GM12878 (cell line): ENCODE measurements around the gene ZNF827. TPM values are rescaled to one million over a fixed set of nuclear protein-coding genes. Genes with fewer than 3 reads are reported as not detected.

Experiments
- ATAC-seq: fragments of 200-7000 bp; cut with Tn5 transposase; 3 replicates; pipeline ENCODE4 v1.9.1; 2020; ENCODE audit warnings: mild to moderate bottlenecking, moderate library complexity
- BruUV-seq: library from RNA; stranded (reverse); fragments of 400-500 nt; replicated peaks from 2 replicates; lab custom pipeline; 2021; lab: Mats Ljungman, UMichigan
- CTCF ChIA-PET: fragments of 300-600 bp; sonication (Branson Sonifier 250); formaldehyde crosslinking; extraction: SDS; loops from one replicate; lab custom pipeline; 2021; ENCODE audit warnings: inconsistent platforms; lab: Yijun Ruan, JAX
- POLR2A ChIA-PET: fragments of 350-600 bp; formaldehyde crosslinking; extraction: SDS; loops from one replicate; lab custom pipeline; 2021; ENCODE audit warnings: inconsistent platforms; lab: Charles Lee
- RAD21 ChIA-PET: fragments of 300-600 bp; sonication (Branson Sonifier 250); formaldehyde crosslinking; loops from one replicate; lab custom pipeline; 2023; ENCODE audit warnings: antibody characterized with exemption; ENCODE audit not compliant: unreplicated experiment; lab: Charles Lee
- SMC1A ChIA-PET: fragments of 300-600 bp; sonication (Branson Sonifier 250); formaldehyde crosslinking; loops from one replicate; lab custom pipeline; 2023; ENCODE audit not compliant: unreplicated experiment, uncharacterized antibody; lab: Charles Lee
- DNase-seq: peaks from one replicate; pipeline ENCODE4 v3.0.0-alpha.2; 2011; ENCODE audit warnings: low read depth, low spot score
- FAIRE-seq: peaks from 3 replicates; lab custom pipeline; 2011; peaks lifted over from hg19 to GRCh38; lab: Jason Lieb, UNC
- H2AFZ ChIP-seq: 2 replicates; pipeline ENCODE4 v1.6.0; 2011; ENCODE audit warnings: low read depth, low read length, control low read depth; ENCODE audit not compliant: control insufficient read depth
- H3K27ac ChIP-seq: 2 replicates; pipeline ENCODE4 v1.5.1; 2011; ENCODE audit warnings: control low read depth; ENCODE audit not compliant: control insufficient read depth, insufficient read depth
- H3K27me3 ChIP-seq, 2 experiments: replicated peaks in 1 of 2; 2 replicates each; pipeline versions ENCODE4 v1.6.0 to v1.6.1; 2011; ENCODE audit warnings: low read length in 1 of 2; ENCODE audit not compliant: control insufficient read depth in 2 of 2, insufficient read depth in 2 of 2
- H3K36me3 ChIP-seq, 2 experiments: 2 replicates each; pipeline ENCODE4 v1.5.1; 2011; ENCODE audit warnings: low read length in 1 of 2; ENCODE audit not compliant: control insufficient read depth in 2 of 2, insufficient read depth in 2 of 2
- H3K4me1 ChIP-seq: 2 replicates; pipeline ENCODE4 v1.6.1; 2011; ENCODE audit warnings: mild to moderate bottlenecking, low read length, moderate library complexity, mixed read lengths; ENCODE audit not compliant: control insufficient read depth, insufficient read depth
- H3K4me2 ChIP-seq: 2 replicates; pipeline ENCODE4 v1.6.0; 2011; ENCODE audit warnings: control low read depth; ENCODE audit not compliant: control insufficient read depth, insufficient read depth
- H3K4me3 ChIP-seq: fragments of 200-600 bp; sonication (generic); 2 replicates; pipeline ENCODE4 v1.5.1; 2016
- H3K79me2 ChIP-seq: 2 replicates; pipeline ENCODE4 v1.6.0; 2011; ENCODE audit warnings: low read length; ENCODE audit not compliant: control insufficient read depth, insufficient read depth
- H3K9ac ChIP-seq: 2 replicates; pipeline ENCODE4 v1.8.0; 2011; ENCODE audit warnings: low read length, control low read depth, mixed read lengths; ENCODE audit not compliant: control insufficient read depth, insufficient read depth
- H3K9me3 ChIP-seq: replicated peaks from 3 replicates; pipeline ENCODE4 v1.5.1; 2011; ENCODE audit warnings: mild to moderate bottlenecking, low read length; ENCODE audit not compliant: control insufficient read depth, insufficient read depth
- H4K20me1 ChIP-seq: 2 replicates; pipeline ENCODE4 v1.6.0; 2011; ENCODE audit not compliant: control insufficient read depth, insufficient read depth
- EP300 ChIP-seq, 2 experiments: fragments of 150-350 bp in 1 of 2; IDR thresholded peaks; 2 replicates each; pipeline ENCODE4 v1.6.1; 2011 to 2012; ENCODE audit warnings: low read depth in 2 of 2, low read length in 2 of 2, borderline replicate concordance in 1 of 2, improper control_type of control experiment in 1 of 2, inconsistent platforms in 1 of 2; ENCODE audit not compliant: control insufficient read depth in 1 of 2
- MEF2B ChIP-seq: fragments of 450-650 bp; IDR thresholded peaks from 2 replicates; pipeline ENCODE4 v1.6.1; 2018; ENCODE audit warnings: mild to moderate bottlenecking, moderate library complexity; ENCODE audit not compliant: partially characterized antibody, poor library complexity, severe bottlenecking
- NFYB ChIP-seq: IDR thresholded peaks from 2 replicates; pipeline ENCODE4 v1.6.1; 2011; ENCODE audit warnings: low read depth, mild to moderate bottlenecking, low read length, improper control_type of control experiment, moderate library complexity; ENCODE audit not compliant: insufficient read depth
- PRDM15 ChIP-seq: fragments of 450-650 bp; formaldehyde crosslinking; IDR thresholded peaks from 2 replicates; pipeline ENCODE4 v1.4.0; 2020; ENCODE audit warnings: mild to moderate bottlenecking, moderate library complexity
- RCOR1 ChIP-seq: conservative IDR thresholded peaks from 2 replicates; pipeline ENCODE4 v1.6.1; 2012; ENCODE audit warnings: low read depth, low read length, improper control_type of control experiment
- SIN3A ChIP-seq: IDR thresholded peaks from 2 replicates; pipeline ENCODE4 v1.6.1; 2012; ENCODE audit warnings: low read depth, low read length, improper control_type of control experiment
- SREBF1 ChIP-seq: IDR thresholded peaks from 2 replicates; pipeline ENCODE4 v1.6.1; 2012; ENCODE audit warnings: mild to moderate bottlenecking, low read length
- WRNIP1 ChIP-seq: IDR thresholded peaks from 2 replicates; pipeline ENCODE4 v1.6.1; 2011; ENCODE audit warnings: low read depth, low read length, improper control_type of control experiment, borderline replicate concordance
- ZBTB33 ChIP-seq: fragments of 450-650 bp; IDR thresholded peaks from 2 replicates; pipeline ENCODE4 v1.6.1; 2017; ENCODE audit warnings: mild to moderate bottlenecking
- WGBS: methylation state at CpG from one replicate; pipeline ENCODE4 v1.1.6; 2016; ENCODE audit warnings: low lambda C conversion rate; ENCODE audit not compliant: insufficient replicate concordance, insufficient coverage; ENCODE audit errors: missing lambda C conversion rate; 5-methylcytosine and 5-hydroxymethylcytosine counted together
- in situ Hi-C: fragments of 300-500 bp; cut with MboI; formaldehyde crosslinking; loops from 9 replicates; pipeline ENCODE4 v1.14.3; 2018; ENCODE audit warnings: mixed read lengths
- intact Hi-C: fragments of 100-400 bp; cut with micrococcal nuclease; formaldehyde crosslinking; loops from one replicate; pipeline ENCODE4 v1.14.2; 2022; ENCODE audit not compliant: unreplicated experiment
- polyA plus RNA-seq, 11 experiments: library from polyadenylated mRNA; depleted of rRNA in 4 of 11; unstranded in 6 of 11; stranded (reverse) in 5 of 11; fragments of >200 nt; fragmentation: Nextera tagmentation in 4 of 11; fragmentation: Illumina TruSeq in 1 of 11; extraction: Ambion mirVana in 4 of 11; extraction: Trizol in 1 of 11; gene quantifications; 1 replicate in 1 of 11; 2 replicates in 10 of 11; pipeline versions ENCODE4 v1.2.1 to v1.2.3, GENCODE V29; 2011 to 2016; ENCODE audit warnings: inconsistent platforms in 2 of 11, missing spikeins in 2 of 11, low read depth in 1 of 11
- total RNA-seq, 4 experiments: library from RNA; depleted of rRNA in 3 of 4; stranded (reverse); fragments of >200 nt in 3 of 4; fragmentation: Illumina TruSeq in 1 of 4; extraction: Trizol in 1 of 4; gene quantifications; 2 replicates each; pipeline versions ENCODE4 v1.2.1 to v1.2.3, GENCODE V29; 2013 to 2021
- TF ChIP-seq, protein P1 (sequence below): IDR thresholded peaks from 2 replicates; pipeline ENCODE4 v1.6.1; 2011; ENCODE audit warnings: borderline replicate concordance, low read depth, mild to moderate bottlenecking, moderate library complexity, mixed read lengths, low read length; ENCODE audit not compliant: insufficient read depth; ENCODE audit errors: extremely low read length

The ZNF827 gene
- total and polyA plus RNA-seq, 10 of the 15 experiments (the other 5 are each of a cell fraction or from before 2014, with no cell fraction given), result 3.8 to 31.5 (median 13.6) TPM

- WGBS, result 49% methylated on average over 2 of the region's 2 CpGs
- Histone ChIP-seq H3K79me2 (peaks cover 96% of the 10 kb centered on the region), H3K36me3 (no peaks in the 10 kb centered on the region), H2AFZ (no peak overlapping the region), H3K27me3 (no peaks in the 10 kb centered on the region), H3K9ac (no peak overlapping the region), H3K27ac (no peak overlapping the region), H3K4me3 (no peak overlapping the region), H3K4me2 (peak overlapping the region; percentile 40), H3K9me3 (peaks cover 2% of the 10 kb centered on the region; the same call in 1 of the 3 replicates), H3K4me1 (peaks cover 18% of the 10 kb centered on the region; the same call in 1 of the 2 replicates), H4K20me1 (no peaks in the 10 kb centered on the region)
- DNase-seq, result no peak
- CTCF ChIA-PET, result interaction anchor here (1.0 kb wide), 1 partner anchor 43 kb away, joined by 3 read pairs; no protein-coding TSS in a partner anchor
- RAD21 ChIA-PET, result interaction anchor here (0.6 to 1.4 kb wide), 5 partner anchors 14 to 352 kb away, joined by 3 to 4 read pairs (median 3); no protein-coding TSS in a partner anchor
- ATAC-seq, result no peak
- no peak for FAIRE-seq
- intact Hi-C loops, result loop anchor here (10.0 kb wide), 1 partner anchor 402 kb away; no protein-coding TSS in a partner anchor
- POLR2A ChIA-PET, result interaction anchor here (0.6 to 2.1 kb wide), 4 partner anchors 23 to 314 kb away, joined by 3 to 10 read pairs (median 3); no protein-coding TSS in a partner anchor
- no TSS peak for BruUV-seq
- in situ Hi-C loops, result no loop called here
- SMC1A ChIA-PET, result interaction anchor here (0.6 to 1.8 kb wide), 8 partner anchors 21 to 831 kb away, joined by 3 to 4 read pairs (median 3); no protein-coding TSS in a partner anchor
- TF ChIP-seq NFYB (no peak), MEF2B (no peak), SREBF1 (no peak), RCOR1 (no peak), PRDM15 (no peak), ZBTB33 (no peak), WRNIP1 (no peak), EP300 (IDR thresholded peaks at IDR 0.05; ENCODE audit: borderline replicate concordance in 1 of 2, control insufficient read depth in 1 of 2, low read depth in 2 of 2, low read length in 2 of 2) (no peak), SIN3A (no peak)
- TF ChIP-seq, protein P1, sequence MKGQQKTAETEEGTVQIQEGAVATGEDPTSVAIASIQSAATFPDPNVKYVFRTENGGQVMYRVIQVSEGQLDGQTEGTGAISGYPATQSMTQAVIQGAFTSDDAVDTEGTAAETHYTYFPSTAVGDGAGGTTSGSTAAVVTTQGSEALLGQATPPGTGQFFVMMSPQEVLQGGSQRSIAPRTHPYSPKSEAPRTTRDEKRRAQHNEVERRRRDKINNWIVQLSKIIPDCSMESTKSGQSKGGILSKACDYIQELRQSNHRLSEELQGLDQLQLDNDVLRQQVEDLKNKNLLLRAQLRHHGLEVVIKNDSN, result no peak
Measured at GRCh38 chr4:145933134-145933533, 5.5 kb downstream of the ZNF827 start.
